ENCODE measurements around the gene CYB5D1.

CYB5D1 gene

DNA sequence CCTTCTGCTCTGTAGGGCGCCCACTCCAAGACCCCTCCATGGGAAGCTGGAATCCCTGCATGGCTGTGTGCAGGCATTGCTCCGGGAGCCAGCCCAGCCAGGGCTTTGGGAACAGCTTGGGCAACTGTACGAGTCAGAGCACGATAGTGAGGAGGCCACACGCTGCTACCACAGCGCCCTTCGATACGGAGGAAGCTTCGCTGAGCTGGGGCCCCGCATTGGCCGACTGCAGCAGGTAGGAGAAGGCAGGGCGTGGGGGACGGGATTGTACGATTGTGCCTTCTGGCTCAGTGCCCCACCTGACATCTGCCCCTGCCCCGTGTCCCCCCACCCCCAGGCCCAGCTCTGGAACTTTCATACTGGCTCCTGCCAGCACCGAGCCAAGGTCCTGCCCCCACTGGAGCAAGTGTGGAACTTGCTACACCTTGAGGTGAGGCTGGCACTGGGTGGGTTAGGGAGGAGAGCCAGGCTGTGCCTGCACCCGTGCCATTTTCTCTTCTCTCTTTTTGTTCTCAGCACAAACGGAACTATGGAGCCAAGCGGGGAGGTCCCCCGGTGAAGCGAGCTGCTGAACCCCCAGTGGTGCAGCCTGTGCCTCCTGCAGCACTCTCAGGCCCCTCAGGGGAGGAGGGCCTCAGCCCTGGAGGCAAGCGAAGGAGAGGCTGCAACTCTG is 11.6 kb upstream of the CYB5D1 start:
- TF ChIP-seq Cebpa-rat (IDR thresholded peaks at IDR 0.05), result no peak
- no peak overlapping the region for H3K27ac ChIP-seq

DNA sequence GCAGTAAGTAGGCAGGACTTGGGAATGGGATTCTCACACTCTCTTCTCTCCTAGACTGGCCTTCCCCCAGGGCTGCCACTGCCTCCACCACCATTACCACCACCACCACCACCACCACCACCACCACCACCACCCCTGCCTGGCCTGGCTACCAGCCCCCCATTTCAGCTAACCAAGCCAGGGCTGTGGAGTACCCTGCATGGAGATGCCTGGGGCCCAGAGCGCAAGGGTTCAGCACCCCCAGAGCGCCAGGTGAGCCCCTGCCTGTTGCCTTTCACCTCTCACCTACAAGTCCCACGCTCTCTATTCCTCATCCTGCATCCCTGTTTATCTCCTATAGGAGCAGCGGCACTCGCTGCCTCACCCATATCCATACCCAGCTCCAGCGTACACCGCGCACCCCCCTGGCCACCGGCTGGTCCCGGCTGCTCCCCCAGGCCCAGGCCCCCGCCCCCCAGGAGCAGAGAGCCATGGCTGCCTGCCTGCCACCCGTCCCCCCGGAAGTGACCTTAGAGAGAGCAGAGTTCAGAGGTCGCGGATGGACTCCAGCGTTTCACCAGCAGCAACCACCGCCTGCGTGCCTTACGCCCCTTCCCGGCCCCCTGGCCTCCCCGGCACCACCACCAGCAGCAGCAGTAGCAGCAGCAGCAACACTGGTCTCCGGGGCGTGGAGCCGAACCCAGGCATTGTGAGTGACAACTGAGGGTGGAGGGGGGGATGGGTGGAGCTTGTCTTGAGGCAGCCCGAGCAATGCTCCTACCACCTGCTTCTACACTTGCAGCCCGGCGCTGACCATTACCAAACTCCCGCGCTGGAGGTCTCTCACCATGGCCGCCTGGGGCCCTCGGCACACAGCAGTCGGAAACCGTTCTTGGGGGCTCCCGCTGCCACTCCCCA is 10.8 kb upstream of the CYB5D1 start:
- peaks cover 20 to 23% (median 22%) of the 10 kb centered on the region in 10 experiments for H3K4me1 ChIP-seq

More for the DNA sequence above, 11.6 kb upstream of the CYB5D1 start:
- Histone ChIP-seq H3K4me3 (no peak overlapping the region), H3K36me3 (peaks cover 45 to 60% (median 53%) of the 10 kb centered on the region in 11 experiments), H3K9me3 (replicated peaks in 1 of 11) (no peaks in the 10 kb centered on the region), H3K4me2 (no peak overlapping the region), H3K9ac (no peak overlapping the region), H3K4me1 (peaks cover 15 to 20% (median 18%) of the 10 kb centered on the region in 10 experiments), H3K27me3 (no peaks in the 10 kb centered on the region), H4K20me1 (peaks cover 51 to 73% (median 66%) of the 10 kb centered on the region in 11 experiments)

DNA sequence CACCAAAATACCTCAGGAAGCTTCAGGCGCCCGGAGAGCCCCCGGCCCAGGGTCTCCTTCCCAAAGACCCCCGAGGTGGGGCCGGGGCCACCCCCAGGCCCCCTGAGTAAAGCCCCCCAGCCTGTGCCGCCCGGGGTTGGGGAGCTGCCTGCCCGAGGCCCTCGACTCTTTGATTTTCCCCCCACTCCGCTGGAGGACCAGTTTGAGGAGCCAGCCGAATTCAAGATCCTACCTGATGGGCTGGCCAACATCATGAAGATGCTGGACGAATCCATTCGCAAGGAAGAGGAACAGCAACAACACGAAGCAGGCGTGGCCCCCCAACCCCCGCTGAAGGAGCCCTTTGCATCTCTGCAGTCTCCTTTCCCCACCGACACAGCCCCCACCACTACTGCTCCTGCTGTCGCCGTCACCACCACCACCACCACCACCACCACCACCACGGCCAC is 9.6 kb upstream of the CYB5D1 start:
- H3K4me3 ChIP-seq, result no peak overlapping the region
- H3K9ac ChIP-seq, result peak overlapping the region in 1 of 11 experiments; percentile 11; a peak in 1 of 22 replicates
- H3K4me1 ChIP-seq, result peaks cover 23 to 31% (median 27%) of the 10 kb centered on the region in 10 experiments
- no peak for TF ChIP-seq Cebpa-rat (IDR thresholded peaks at IDR 0.05)
- H3K27me3 ChIP-seq, result no peaks in the 10 kb centered on the region
- H4K20me1 ChIP-seq, result peaks cover 67 to 88% (median 81%) of the 10 kb centered on the region in 11 experiments
- H3K4me2 ChIP-seq, result no peak overlapping the region
- H3K27ac ChIP-seq, result no peak overlapping the region
- H3K9me3 ChIP-seq (replicated peaks in 1 of 11), result no peaks in the 10 kb centered on the region
- H3K36me3 ChIP-seq, result peaks cover 63 to 77% (median 70%) of the 10 kb centered on the region in 11 experiments

More for the DNA sequence above, 10.8 kb upstream of the CYB5D1 start:
- Histone ChIP-seq H3K27ac (no peak overlapping the region), H4K20me1 (peaks cover 58 to 76% (median 69%) of the 10 kb centered on the region in 11 experiments), H3K27me3 (no peaks in the 10 kb centered on the region), H3K9me3 (replicated peaks in 1 of 11) (no peaks in the 10 kb centered on the region), H3K4me3 (no peak overlapping the region), H3K9ac (no peak overlapping the region), H3K4me2 (no peak overlapping the region), H3K36me3 (peaks cover 52 to 66% (median 59%) of the 10 kb centered on the region in 11 experiments)
- no peak for TF ChIP-seq Cebpa-rat (IDR thresholded peaks at IDR 0.05)

DNA sequence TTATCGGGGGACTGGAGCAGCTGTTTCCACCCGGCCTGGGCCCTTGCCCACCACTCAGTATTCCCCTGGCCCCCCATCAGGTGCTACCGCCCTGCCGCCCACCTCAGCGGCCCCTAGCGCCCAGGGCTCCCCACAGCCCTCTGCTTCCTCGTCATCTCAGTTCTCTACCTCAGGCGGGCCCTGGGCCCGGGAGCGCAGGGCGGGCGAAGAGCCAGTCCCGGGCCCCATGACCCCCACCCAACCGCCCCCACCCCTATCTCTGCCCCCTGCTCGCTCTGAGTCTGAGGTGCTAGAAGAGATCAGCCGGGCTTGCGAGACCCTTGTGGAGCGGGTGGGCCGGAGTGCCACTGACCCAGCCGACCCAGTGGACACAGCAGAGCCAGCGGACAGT is 9.1 kb upstream of the CYB5D1 start:
- peaks cover 23 to 31% (median 26%) of the 10 kb centered on the region in 10 experiments for H3K4me1 ChIP-seq
- H3K9ac ChIP-seq, result no peak overlapping the region; a peak in 1 of 22 replicates
- TF ChIP-seq Cebpa-rat (IDR thresholded peaks at IDR 0.05), result no peak
- H3K27me3 ChIP-seq, result no peaks in the 10 kb centered on the region
- no peak overlapping the region for H3K4me2 ChIP-seq
- peaks cover 69 to 83% (median 76%) of the 10 kb centered on the region in 11 experiments for H3K36me3 ChIP-seq
- peaks cover 73 to 94% (median 83%) of the 10 kb centered on the region in 11 experiments for H4K20me1 ChIP-seq
- H3K4me3 ChIP-seq, result no peak overlapping the region
- H3K9me3 ChIP-seq (replicated peaks in 1 of 11), result no peaks in the 10 kb centered on the region
- no peak overlapping the region for H3K27ac ChIP-seq

DNA sequence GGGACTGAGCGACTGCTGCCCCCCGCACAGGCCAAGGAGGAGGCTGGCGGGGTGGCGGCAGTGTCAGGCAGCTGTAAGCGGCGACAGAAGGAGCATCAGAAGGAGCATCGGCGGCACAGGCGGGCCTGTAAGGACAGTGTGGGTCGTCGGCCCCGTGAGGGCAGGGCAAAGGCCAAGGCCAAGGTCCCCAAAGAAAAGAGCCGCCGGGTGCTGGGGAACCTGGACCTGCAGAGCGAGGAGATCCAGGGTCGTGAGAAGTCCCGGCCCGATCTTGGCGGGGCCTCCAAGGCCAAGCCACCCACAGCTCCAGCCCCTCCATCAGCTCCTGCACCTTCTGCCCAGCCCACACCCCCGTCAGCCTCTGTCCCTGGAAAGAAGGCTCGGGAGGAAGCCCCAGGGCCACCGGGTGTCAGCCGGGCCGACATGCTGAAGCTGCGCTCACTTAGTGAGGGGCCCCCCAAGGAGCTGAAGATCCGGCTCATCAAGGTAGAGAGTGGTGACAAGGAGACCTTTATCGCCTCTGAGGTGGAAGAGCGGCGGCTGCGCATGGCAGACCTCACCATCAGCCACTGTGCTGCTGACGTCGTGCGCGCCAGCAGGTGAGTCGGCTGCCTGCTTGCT is 8.6 kb upstream of the CYB5D1 start:
- Histone ChIP-seq H3K27ac (no peak overlapping the region), H3K4me2 (no peak overlapping the region), H3K4me3 (no peak overlapping the region), H3K9me3 (replicated peaks in 1 of 11) (no peaks in the 10 kb centered on the region), H3K9ac (peak overlapping the region in 3 of 11 experiments; percentile 8 to 46 (median 22); a peak in 2 of 22 replicates), H3K4me1 (peaks cover 23 to 31% (median 26%) of the 10 kb centered on the region in 10 experiments), H3K36me3 (peaks cover 74 to 88% (median 81%) of the 10 kb centered on the region in 11 experiments), H4K20me1 (peaks cover 70 to 95% (median 82%) of the 10 kb centered on the region in 11 experiments), H3K27me3 (no peaks in the 10 kb centered on the region)
- no peak for TF ChIP-seq Cebpa-rat (IDR thresholded peaks at IDR 0.05)

DNA sequence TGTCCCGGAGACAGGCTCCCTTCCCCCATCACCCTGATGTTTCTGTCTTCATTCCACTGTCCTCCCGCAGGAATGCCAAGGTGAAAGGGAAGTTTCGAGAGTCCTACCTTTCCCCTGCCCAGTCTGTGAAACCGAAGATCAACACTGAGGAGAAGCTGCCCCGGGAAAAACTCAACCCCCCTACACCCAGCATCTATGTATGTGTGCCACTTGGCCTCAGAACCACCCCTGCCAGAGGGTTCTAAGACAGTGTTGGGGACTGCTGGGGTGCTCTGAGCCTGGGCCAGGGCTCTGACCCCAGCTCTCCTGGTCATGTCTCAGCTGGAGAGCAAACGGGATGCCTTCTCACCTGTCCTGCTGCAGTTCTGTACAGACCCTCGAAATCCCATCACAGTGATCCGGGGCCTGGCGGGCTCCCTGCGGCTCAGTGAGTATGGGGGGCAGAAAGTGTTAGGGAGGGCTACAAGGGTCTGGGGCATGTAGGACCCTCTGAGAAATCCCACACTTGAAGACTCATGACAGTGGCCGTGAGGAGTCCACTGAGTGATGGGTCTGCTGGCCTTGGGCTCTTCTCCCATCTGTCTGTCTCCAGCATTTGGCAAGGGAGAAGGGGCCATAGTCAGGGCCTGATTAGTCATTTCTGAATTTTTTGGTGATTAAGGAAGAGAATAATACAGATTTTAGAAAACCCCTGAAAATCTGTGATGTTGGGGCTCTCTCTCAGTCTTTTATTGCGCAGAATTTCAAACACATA is 7.9 kb upstream of the CYB5D1 start:
- no peaks in the 10 kb centered on the region for H3K9me3 ChIP-seq (replicated peaks in 1 of 11)
- H3K4me1 ChIP-seq, result peaks cover 23 to 35% (median 28%) of the 10 kb centered on the region in 10 experiments
- no peak for TF ChIP-seq Cebpa-rat (IDR thresholded peaks at IDR 0.05)
- peaks cover 79 to 95% (median 86%) of the 10 kb centered on the region in 11 experiments for H3K36me3 ChIP-seq
- H3K27ac ChIP-seq, result no peak overlapping the region
- no peak overlapping the region for H3K4me2 ChIP-seq
- H3K27me3 ChIP-seq, result no peaks in the 10 kb centered on the region
- peak overlapping the region in 6 of 11 experiments; percentile 8 to 46 (median 21); a peak in 4 of 22 replicates for H3K9ac ChIP-seq
- H4K20me1 ChIP-seq, result peaks cover 65 to 88% (median 75%) of the 10 kb centered on the region in 11 experiments
- H3K4me3 ChIP-seq, result no peak overlapping the region

DNA sequence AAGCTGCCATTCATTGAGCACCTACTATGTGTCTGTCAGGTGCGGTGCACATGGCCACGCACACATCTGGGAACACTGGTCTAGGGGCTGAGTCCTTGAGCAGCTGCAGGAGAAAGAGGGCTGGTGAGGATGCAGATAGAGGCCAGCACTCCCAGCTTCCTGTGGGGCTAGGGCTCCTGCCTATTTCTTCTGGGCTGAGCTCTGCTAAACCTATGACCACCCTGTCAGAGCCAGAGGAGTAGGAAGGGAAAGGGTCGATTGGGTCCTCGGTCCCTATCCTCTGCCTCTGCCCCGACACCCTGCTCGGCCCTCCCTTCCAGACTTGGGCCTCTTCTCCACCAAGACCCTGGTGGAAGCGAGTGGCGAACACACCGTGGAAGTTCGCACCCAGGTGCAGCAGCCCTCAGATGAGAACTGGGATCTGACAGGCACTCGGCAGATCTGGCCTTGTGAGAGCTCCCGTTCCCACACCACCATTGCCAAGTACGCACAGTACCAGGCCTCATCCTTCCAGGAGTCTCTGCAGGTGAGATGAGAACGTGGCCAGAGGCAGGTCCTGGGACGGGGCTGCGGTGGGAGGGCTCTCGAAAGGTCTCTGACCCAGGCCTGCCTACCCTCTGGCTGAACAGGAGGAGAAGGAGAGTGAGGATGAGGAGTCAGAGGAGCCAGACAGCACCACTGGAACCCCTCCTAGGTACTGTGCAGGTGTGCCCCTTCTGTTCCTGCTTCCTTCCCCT is 6.9 kb upstream of the CYB5D1 start:
- no peak for TF ChIP-seq Cebpa-rat (IDR thresholded peaks at IDR 0.05)
- no peak overlapping the region for H3K27ac ChIP-seq

More for the DNA sequence above, 6.9 kb upstream of the CYB5D1 start:
- Histone ChIP-seq H3K4me2 (peak overlapping the region; percentile 54 to 85 (median 68)), H3K9me3 (replicated peaks in 1 of 11) (no peaks in the 10 kb centered on the region), H3K9ac (peak overlapping the region in 7 of 11 experiments; percentile 3 to 57 (median 15); a peak in 4 of 22 replicates), H3K27me3 (no peaks in the 10 kb centered on the region), H3K4me1 (peaks cover 26 to 36% (median 29%) of the 10 kb centered on the region in 10 experiments), H3K4me3 (peak overlapping the region in 7 of 10 experiments; percentile 28 to 61 (median 46); a peak in 6 of 20 replicates), H4K20me1 (peaks cover 55 to 86% (median 66%) of the 10 kb centered on the region in 11 experiments), H3K36me3 (peaks cover 72 to 93% (median 84%) of the 10 kb centered on the region in 11 experiments)

All from BLaER1 treated with 17β-estradiol and CSF1 and Interleukin-3, amounts not matched to agents 10 nM and 100 nM (cell line).